ENCODE results near the gene TNFRSF25. TPM values are rescaled to one million over a fixed set of nuclear protein-coding genes. Genes with fewer than 3 reads are reported as not detected.

Gene TNFRSF25
- total and polyA plus RNA-seq, 2 experiments from 2014 or later: 13.6 to 25.3 TPM

DNA sequence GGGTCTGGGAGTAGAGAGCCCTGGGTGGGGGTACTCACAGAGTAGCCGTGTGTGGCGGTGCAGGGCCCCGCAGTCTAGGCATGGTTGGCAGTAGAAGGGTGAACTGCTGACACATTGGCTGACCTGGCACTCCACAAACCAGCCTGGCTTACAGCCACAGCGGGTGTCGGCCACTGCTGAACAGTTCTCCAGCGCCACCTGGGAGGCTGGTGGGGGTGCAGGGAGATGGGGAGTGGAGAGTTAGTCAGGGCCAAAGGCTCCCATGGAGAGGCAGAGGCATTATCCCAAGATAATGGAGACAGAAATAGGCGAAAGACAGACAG, 1.5 kb downstream of the TNFRSF25 start:
- no peaks in the 10 kb centered on the region; the same call in 1 of the 3 replicates for H3K9me3 Mint-ChIP-seq
- H3K36me3 Mint-ChIP-seq (ENCODE audit: low read depth): peaks cover 24% of the 10 kb centered on the region
- H3K4me1 Mint-ChIP-seq: peaks cover 18% of the 10 kb centered on the region
- DNase-seq (ENCODE audit: low spot score) (no peak), ATAC-seq (peak; percentile 1; the same call in 2 of the 3 replicates)
- Histone ChIP-seq H4K20me1 (replicated peaks; ENCODE audit: insufficient read depth) (no peaks in the 10 kb centered on the region; the same call in 1 of the 2 replicates), H3K4me1 (ENCODE audit: insufficient read depth) (peaks cover 12% of the 10 kb centered on the region), H3K79me2 (replicated peaks; ENCODE audit: insufficient read depth) (no peaks in the 10 kb centered on the region), H3K36me3 (ENCODE audit: insufficient read depth) (no peaks in the 10 kb centered on the region), H3K27ac (ENCODE audit: low read depth) (no peak overlapping the region), H2AFZ (no peak overlapping the region), H3K4me2 (no peak overlapping the region), H3K27me3 (ENCODE audit: insufficient read depth) (peaks cover 5% of the 10 kb centered on the region; the same call in 1 of the 2 replicates), H3F3A (replicated peaks; ENCODE audit: low read depth) (peaks cover 12% of the 10 kb centered on the region; the same call in 1 of the 2 replicates), H3K4me3 (no peak overlapping the region), H3K9me2 (ENCODE audit: insufficient read depth) (no peaks in the 10 kb centered on the region)
- TF ChIP-seq ZNF114 (CRISPR knock-in tag; IDR thresholded peaks at IDR 0.05): no peak
- TF ChIP-seq, protein P1, sequence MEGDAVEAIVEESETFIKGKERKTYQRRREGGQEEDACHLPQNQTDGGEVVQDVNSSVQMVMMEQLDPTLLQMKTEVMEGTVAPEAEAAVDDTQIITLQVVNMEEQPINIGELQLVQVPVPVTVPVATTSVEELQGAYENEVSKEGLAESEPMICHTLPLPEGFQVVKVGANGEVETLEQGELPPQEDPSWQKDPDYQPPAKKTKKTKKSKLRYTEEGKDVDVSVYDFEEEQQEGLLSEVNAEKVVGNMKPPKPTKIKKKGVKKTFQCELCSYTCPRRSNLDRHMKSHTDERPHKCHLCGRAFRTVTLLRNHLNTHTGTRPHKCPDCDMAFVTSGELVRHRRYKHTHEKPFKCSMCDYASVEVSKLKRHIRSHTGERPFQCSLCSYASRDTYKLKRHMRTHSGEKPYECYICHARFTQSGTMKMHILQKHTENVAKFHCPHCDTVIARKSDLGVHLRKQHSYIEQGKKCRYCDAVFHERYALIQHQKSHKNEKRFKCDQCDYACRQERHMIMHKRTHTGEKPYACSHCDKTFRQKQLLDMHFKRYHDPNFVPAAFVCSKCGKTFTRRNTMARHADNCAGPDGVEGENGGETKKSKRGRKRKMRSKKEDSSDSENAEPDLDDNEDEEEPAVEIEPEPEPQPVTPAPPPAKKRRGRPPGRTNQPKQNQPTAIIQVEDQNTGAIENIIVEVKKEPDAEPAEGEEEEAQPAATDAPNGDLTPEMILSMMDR (conservative IDR thresholded peaks at IDR 0.05; ENCODE audit: low read depth in 2 of 2): peak in 1 of 2 experiments; percentile 46; a peak in 2 of 4 replicates
- no peak overlapping the region for H3K27ac Mint-ChIP-seq
- peak overlapping the region; percentile 24; the same call in 2 of the 3 replicates for H3K4me3 Mint-ChIP-seq
- peaks cover 15% of the 10 kb centered on the region for H3K27me3 Mint-ChIP-seq (ENCODE audit: insufficient read depth, low read depth, poor library complexity)

DNA sequence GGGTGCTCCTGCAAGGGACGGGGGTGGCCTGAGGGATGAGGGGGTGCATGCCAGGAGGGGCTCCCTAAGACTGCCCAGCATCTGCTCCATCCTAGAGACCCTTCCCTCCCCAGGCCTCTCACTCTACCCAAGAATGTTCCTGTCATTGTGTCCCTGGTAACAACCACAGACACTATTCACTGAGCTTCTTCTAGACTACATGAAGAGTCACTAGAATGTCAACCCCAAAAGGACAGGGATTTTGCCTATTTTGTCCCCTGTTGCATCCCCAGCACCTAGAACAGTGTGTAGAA, 2.9 kb downstream of the TNFRSF25 start:
- Mint-ChIP-seq H3K4me3 (no peak overlapping the region), H3K9me3 (no peaks in the 10 kb centered on the region; the same call in 2 of the 3 replicates), H3K27ac (no peak overlapping the region), H3K4me1 (peaks cover 20% of the 10 kb centered on the region), H3K36me3 (ENCODE audit: low read depth) (peaks cover 15% of the 10 kb centered on the region), H3K27me3 (ENCODE audit: insufficient read depth, low read depth, poor library complexity) (peaks cover 14% of the 10 kb centered on the region)
- Histone ChIP-seq H3K4me1 (ENCODE audit: insufficient read depth) (peaks cover 12% of the 10 kb centered on the region), H4K20me1 (replicated peaks; ENCODE audit: insufficient read depth) (no peaks in the 10 kb centered on the region), H3F3A (replicated peaks; ENCODE audit: low read depth) (peaks cover 14% of the 10 kb centered on the region; the same call in 1 of the 2 replicates), H3K4me3 (no peak overlapping the region), H3K36me3 (ENCODE audit: insufficient read depth) (no peaks in the 10 kb centered on the region), H3K4me2 (no peak overlapping the region), H3K9me2 (ENCODE audit: insufficient read depth) (no peaks in the 10 kb centered on the region), H3K79me2 (replicated peaks; ENCODE audit: insufficient read depth) (no peaks in the 10 kb centered on the region), H3K27ac (ENCODE audit: low read depth) (no peak overlapping the region), H3K27me3 (ENCODE audit: insufficient read depth) (peaks cover 5% of the 10 kb centered on the region; the same call in 1 of the 2 replicates), H2AFZ (no peak overlapping the region)
- ATAC-seq (no peak), DNase-seq (ENCODE audit: low spot score) (no peak)
- TF ChIP-seq NANOG (IDR thresholded peaks at IDR 0.05; ENCODE audit: borderline replicate concordance) (no peak), CREB1 (CRISPR knock-in tag; IDR thresholded peaks at IDR 0.05; ENCODE audit: low read depth) (no peak), STAT1 (IDR thresholded peaks at IDR 0.05; ENCODE audit: unreplicated experiment) (no peak), EZH2phosphoT487 (IDR thresholded peaks at IDR 0.05; ENCODE audit: unreplicated experiment) (no peak), ZNF114 (CRISPR knock-in tag; IDR thresholded peaks at IDR 0.05) (no peak)
- TF ChIP-seq, protein P2, sequence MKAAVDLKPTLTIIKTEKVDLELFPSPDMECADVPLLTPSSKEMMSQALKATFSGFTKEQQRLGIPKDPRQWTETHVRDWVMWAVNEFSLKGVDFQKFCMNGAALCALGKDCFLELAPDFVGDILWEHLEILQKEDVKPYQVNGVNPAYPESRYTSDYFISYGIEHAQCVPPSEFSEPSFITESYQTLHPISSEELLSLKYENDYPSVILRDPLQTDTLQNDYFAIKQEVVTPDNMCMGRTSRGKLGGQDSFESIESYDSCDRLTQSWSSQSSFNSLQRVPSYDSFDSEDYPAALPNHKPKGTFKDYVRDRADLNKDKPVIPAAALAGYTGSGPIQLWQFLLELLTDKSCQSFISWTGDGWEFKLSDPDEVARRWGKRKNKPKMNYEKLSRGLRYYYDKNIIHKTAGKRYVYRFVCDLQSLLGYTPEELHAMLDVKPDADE (IDR thresholded peaks at IDR 0.05): no peak
- TF ChIP-seq, protein P1 (conservative IDR thresholded peaks at IDR 0.05; ENCODE audit: low read depth in 2 of 2): no peak
- TF ChIP-seq, protein P3, sequence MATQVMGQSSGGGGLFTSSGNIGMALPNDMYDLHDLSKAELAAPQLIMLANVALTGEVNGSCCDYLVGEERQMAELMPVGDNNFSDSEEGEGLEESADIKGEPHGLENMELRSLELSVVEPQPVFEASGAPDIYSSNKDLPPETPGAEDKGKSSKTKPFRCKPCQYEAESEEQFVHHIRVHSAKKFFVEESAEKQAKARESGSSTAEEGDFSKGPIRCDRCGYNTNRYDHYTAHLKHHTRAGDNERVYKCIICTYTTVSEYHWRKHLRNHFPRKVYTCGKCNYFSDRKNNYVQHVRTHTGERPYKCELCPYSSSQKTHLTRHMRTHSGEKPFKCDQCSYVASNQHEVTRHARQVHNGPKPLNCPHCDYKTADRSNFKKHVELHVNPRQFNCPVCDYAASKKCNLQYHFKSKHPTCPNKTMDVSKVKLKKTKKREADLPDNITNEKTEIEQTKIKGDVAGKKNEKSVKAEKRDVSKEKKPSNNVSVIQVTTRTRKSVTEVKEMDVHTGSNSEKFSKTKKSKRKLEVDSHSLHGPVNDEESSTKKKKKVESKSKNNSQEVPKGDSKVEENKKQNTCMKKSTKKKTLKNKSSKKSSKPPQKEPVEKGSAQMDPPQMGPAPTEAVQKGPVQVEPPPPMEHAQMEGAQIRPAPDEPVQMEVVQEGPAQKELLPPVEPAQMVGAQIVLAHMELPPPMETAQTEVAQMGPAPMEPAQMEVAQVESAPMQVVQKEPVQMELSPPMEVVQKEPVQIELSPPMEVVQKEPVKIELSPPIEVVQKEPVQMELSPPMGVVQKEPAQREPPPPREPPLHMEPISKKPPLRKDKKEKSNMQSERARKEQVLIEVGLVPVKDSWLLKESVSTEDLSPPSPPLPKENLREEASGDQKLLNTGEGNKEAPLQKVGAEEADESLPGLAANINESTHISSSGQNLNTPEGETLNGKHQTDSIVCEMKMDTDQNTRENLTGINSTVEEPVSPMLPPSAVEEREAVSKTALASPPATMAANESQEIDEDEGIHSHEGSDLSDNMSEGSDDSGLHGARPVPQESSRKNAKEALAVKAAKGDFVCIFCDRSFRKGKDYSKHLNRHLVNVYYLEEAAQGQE (IDR thresholded peaks at IDR 0.05; ENCODE audit: unreplicated experiment): no peak

Data from GM23338 (cell line).